ENCODE data around the gene YLPM1.
A peak's percentile ranks its signal among the peaks of the same experiment; 100 is the strongest.
"Not testable (repeated sequence)": the region's sequence is repeated elsewhere in the genome, so short reads cannot be mapped to it uniquely, and the experiment has no call there.

YLPM1 gene

GRCh38 chr14:74762917-74763802, at the start of gene YLPM1:
TSS of gene YLPM1 (plus strand) at chr14:74763316. CDS start at chr14:74763490, 174 bp downstream.
- peak; percentile 81 for DNase-seq (ENCODE audit: low read depth, low spot score)

GRCh38 chr14:74713395-74713735, 49.8 kb upstream of the YLPM1 start:
- DNase-seq (ENCODE audit: low read depth, low spot score): no peak

GRCh38 chr14:74720526-74720925, 42.6 kb upstream of the YLPM1 start:
- DNase-seq (ENCODE audit: low read depth, low spot score): no peak

GRCh38 chr14:74723134-74723533, 40.0 kb upstream of the YLPM1 start:
- DNase-seq (ENCODE audit: low read depth, low spot score): no peak

GRCh38 chr14:74732387-74732786, 30.7 kb upstream of the YLPM1 start:
- no peak for DNase-seq (ENCODE audit: low read depth, low spot score)

- DNase-seq (ENCODE audit: low read depth, low spot score): no peak
These were observed 29.9 kb upstream of the YLPM1 start for GRCh38 chr14:74733221-74733620.

GRCh38 chr14:74735125-74735524, 28.0 kb upstream of the YLPM1 start:
- no peak for DNase-seq (ENCODE audit: low read depth, low spot score)

- DNase-seq (ENCODE audit: low read depth, low spot score): no peak
These were observed 25.3 kb upstream of the YLPM1 start for GRCh38 chr14:74737753-74738325.

- DNase-seq (ENCODE audit: low read depth, low spot score): no peak
These were observed 23.7 kb upstream of the YLPM1 start for GRCh38 chr14:74739293-74740030.

- no peak for DNase-seq (ENCODE audit: low read depth, low spot score)
These were observed 15.9 kb upstream of the YLPM1 start for GRCh38 chr14:74747237-74747636.

GRCh38 chr14:74754157-74754556, 9.0 kb upstream of the YLPM1 start:
- no peak for DNase-seq (ENCODE audit: low read depth, low spot score)

GRCh38 chr14:74754899-74755298, 8.2 kb upstream of the YLPM1 start:
- no peak for DNase-seq (ENCODE audit: low read depth, low spot score)

GRCh38 chr14:74756326-74756725, 6.8 kb upstream of the YLPM1 start:
- DNase-seq (ENCODE audit: low read depth, low spot score): no peak

GRCh38 chr14:74758505-74758904, 4.6 kb upstream of the YLPM1 start:
- DNase-seq (ENCODE audit: low read depth, low spot score): not testable (repeated sequence)

GRCh38 chr14:74763803-74764531, 851 bp downstream of the YLPM1 start:
- no peak for DNase-seq (ENCODE audit: low read depth, low spot score)

GRCh38 chr14:74765721-74766120, 2.6 kb downstream of the YLPM1 start:
- no peak for DNase-seq (ENCODE audit: low read depth, low spot score)

- no peak for DNase-seq (ENCODE audit: low read depth, low spot score)
These were observed 8.3 kb downstream of the YLPM1 start for GRCh38 chr14:74771399-74771798.

GRCh38 chr14:74784634-74785033, 21.5 kb downstream of the YLPM1 start:
- DNase-seq (ENCODE audit: low read depth, low spot score): no peak

- DNase-seq (ENCODE audit: low read depth, low spot score): no peak
These were observed 22.0 kb downstream of the YLPM1 start for GRCh38 chr14:74785056-74785613.

GRCh38 chr14:74786796-74787315, 23.7 kb downstream of the YLPM1 start:
- no peak for DNase-seq (ENCODE audit: low read depth, low spot score)

Measured in activated naive CD8-positive, alpha-beta T cell treated with anti-CD3 and anti-CD28 coated beads, Interleukin-2, amount 50 U/mL, for 16 hours (primary cell).